A204.1 (cell line): ENCODE measurements around the gene SCNN1G.
"Not testable (repeated sequence)": the region's sequence is repeated elsewhere in the genome, so short reads cannot be mapped to it uniquely, and the experiment has no call there.

Source experiments
- FAIRE-seq: peaks from 2 replicates; lab custom pipeline; 2012; peaks lifted over from hg19 to GRCh38; lab: Jason Lieb, UNC

Gene SCNN1G

GRCh38 chr16:23207485-23207884 lies 24.9 kb downstream of the SCNN1G start:
- no peak for FAIRE-seq

DNA sequence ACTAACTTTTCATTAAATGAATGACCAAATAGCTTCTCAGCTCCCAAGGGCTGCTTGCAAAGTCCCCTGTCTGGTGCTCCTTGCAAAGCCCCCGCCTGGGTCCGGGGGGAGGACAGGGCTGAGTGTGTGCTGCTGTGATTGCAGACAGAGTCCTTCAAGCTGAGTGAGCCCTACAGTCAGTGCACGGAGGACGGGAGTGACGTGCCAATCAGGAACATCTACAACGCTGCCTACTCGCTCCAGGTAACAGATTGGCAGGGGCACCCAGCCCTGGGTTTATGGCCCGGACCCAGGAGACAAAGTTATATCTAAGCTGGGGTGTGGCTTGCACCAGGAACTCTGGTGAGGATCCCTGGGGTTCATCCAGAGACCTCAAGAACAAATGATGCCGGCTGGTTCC lies 27.1 kb downstream of the SCNN1G start:
- FAIRE-seq, result no peak

GRCh38 chr16:23213831-23214230 lies 31.3 kb downstream of the SCNN1G start:
- no peak for FAIRE-seq

GRCh38 chr16:23214796-23215195 lies 32.3 kb downstream of the SCNN1G start:
- no peak for FAIRE-seq

- no peak for FAIRE-seq
These were observed 32.9 kb downstream of the SCNN1G start for GRCh38 chr16:23215435-23215834.

DNA sequence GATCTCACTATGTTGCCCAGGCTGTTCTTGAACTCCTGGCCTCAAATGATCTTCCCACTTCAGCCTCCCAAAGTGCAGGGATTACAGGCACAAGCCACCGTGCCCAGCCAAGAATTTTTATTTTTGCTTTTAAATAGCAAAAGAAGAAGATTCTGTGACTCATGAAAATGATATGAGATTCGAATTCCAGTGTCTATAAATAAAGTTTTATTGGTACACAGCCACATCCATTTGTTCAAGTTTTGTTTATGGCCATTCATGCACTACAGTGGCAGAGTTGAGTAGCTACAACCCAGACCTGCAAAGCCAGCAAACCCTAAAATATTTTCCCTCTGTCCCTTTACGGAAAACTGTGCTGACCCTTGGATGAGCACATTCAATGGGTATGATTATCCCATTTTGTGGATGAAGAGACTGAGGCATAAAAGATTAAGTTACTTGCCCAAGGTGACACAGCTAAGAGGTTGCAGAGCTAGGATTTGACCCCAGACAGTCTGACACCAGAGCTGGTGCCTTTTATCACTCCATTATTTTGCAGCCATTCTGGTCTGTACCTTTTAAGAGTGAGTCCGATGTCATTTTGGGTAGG lies 34.2 kb downstream of the SCNN1G start:
- FAIRE-seq, result no peak

- no peak for FAIRE-seq
These were observed 35.1 kb downstream of the SCNN1G start for GRCh38 chr16:23217646-23218045.

GRCh38 chr16:23222929-23223328 lies 40.4 kb downstream of the SCNN1G start:
- no peak for FAIRE-seq

GRCh38 chr16:23223368-23223767 lies 40.8 kb downstream of the SCNN1G start:
- no peak for FAIRE-seq

DNA sequence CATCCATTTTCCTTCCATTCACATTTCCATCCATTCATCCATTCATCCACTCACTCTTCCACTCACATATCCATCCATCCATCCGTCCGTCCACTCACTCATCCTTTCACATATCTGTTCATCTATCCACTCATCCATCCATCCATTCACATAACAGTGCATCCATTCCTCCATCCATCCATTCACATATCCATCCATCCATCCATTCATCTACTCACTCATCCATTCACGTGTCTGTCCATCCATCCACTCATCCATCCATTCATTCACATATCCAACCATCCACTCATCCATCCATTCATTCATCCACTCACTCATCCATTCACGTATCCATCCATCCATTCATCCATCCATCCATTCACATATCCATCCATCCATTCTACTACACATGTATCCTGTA lies 42.6 kb downstream of the SCNN1G start:
- FAIRE-seq, result no peak

DNA sequence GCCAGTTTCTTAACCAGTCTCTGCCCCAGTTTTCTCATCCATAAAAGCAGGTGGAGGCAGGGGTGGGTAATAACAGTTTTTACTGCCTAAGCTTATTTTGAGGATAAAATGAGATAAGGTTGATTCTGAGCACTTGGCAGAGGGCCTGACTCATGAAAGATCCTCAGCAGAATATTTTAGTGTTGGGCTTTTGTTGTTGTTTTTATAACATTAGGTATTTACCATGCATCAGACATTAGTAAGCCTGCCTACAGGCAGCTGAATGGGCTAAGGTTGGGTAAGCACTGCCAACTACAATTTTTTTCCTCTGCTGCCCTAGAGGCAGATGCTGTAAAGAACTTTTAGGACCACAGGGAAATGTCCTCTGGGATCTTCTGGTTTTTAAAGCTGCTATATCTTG lies 43.1 kb downstream of the SCNN1G start:
- no peak for FAIRE-seq

GRCh38 chr16:23227529-23227928 lies 45.0 kb downstream of the SCNN1G start:
- no peak for FAIRE-seq

- FAIRE-seq, result no peak
These were observed 47.2 kb downstream of the SCNN1G start for GRCh38 chr16:23229714-23230113.

GRCh38 chr16:23232806-23233205 lies 50.3 kb downstream of the SCNN1G start:
- FAIRE-seq, result no peak

DNA sequence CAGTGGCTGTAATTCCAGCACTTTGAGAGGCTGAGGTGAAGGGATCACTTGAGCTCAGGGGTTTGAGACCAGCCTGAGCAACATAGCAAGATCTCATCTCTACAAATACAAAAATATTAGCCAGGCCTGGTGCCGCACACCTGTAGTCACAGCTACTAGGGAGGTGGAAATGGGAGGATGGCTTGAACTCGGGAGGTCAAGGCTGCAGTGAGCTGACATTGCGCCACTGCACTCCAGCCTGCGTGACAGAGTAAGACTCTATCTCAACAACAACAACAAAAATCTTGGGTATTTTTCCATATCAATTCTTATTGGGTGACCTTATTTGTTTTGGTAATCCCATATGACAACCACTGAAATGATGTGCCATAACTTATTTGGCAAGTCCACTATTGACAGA lies 52.6 kb downstream of the SCNN1G start:
- no peak for FAIRE-seq

GRCh38 chr16:23236983-23237382 lies 54.4 kb downstream of the SCNN1G start:
- no peak for FAIRE-seq

- no peak for FAIRE-seq
These were observed 58.4 kb downstream of the SCNN1G start for GRCh38 chr16:23240994-23241393.

- no peak for FAIRE-seq
These were observed 61.6 kb downstream of the SCNN1G start for GRCh38 chr16:23244122-23244521.

DNA sequence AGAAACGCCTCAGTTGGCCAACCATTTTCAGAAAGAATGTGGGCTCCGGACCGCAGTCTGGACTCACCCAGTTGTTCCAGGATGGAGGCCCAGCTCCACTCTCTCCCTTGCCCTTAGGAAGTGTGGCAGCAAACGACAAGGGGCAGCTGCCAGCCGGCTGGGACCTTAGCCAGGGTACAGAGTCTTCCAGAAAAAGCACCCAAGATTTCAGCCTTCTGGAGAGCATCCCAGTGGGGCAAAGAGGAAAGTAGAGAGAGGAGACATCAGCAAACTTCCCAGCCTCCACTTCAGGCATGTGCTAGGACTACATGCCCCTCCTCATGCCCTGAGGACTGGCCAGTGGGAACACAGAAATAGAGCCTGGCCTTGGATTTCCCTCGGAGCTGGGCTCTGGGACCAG lies 62.7 kb downstream of the SCNN1G start:
- FAIRE-seq, result no peak

GRCh38 chr16:23248261-23249194 lies 66.0 kb downstream of the SCNN1G start:
- FAIRE-seq, result no peak

- no peak for FAIRE-seq
These were observed 67.3 kb downstream of the SCNN1G start for GRCh38 chr16:23249830-23250229.

DNA sequence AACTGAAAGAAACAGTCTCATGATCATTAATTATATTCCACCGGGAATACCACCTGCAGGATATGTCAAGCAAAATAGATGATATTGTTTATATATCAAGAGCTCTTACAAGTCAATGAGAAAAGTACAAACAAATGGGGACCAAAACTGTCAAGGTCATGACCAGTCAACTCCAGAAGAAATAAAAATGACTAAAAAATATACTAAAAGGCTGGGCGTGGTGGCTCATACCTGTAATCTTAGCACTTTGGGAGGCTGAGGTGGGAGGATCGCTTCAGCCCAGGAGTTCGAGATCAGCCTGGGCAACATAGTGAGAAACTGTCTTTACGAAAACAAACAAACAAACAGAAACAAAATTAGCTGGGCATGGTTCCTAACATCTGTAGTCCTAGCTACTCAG lies 69.8 kb downstream of the SCNN1G start:
- FAIRE-seq, result no peak

- FAIRE-seq, result not testable (repeated sequence)
These were observed 71.1 kb downstream of the SCNN1G start for GRCh38 chr16:23253650-23254049.

- no peak for FAIRE-seq
These were observed 71.8 kb downstream of the SCNN1G start for GRCh38 chr16:23254338-23254737.
